C4-2B (cell line): Measurements from ENCODE around the gene SIK3.

ENCODE experiments used
- CTCF ChIP-seq: fragments of 450-650 bp; conservative IDR thresholded peaks from 2 replicates; pipeline ENCODE4 v1.5.1; 2017; ENCODE audit warnings: mild to moderate bottlenecking
- ZFX ChIP-seq: fragments of 450-650 bp; IDR thresholded peaks from 2 replicates; pipeline ENCODE4 v1.6.1; 2017

- no peak for TF ChIP-seq CTCF
- TF ChIP-seq ZFX = no peak
Measured at GRCh38 chr11:117019871-117020270, 78.4 kb downstream of the SIK3 start.
